ENCODE measurements around the gene GADD45G. TPM values are rescaled to one million over a fixed set of nuclear protein-coding genes. Genes with fewer than 3 reads are reported as not detected.
A peak's percentile ranks its signal among the peaks of the same experiment; 100 is the strongest.

The GADD45G gene
- total RNA-seq, 1 donor from 2014 or later, result 124 TPM

GRCh38 chr9:89588271-89588879, 16.4 kb upstream of the GADD45G start:
- no peak overlapping the region for H3K27ac Mint-ChIP-seq (ENCODE audit: unreplicated experiment)
- H3K36me3 Mint-ChIP-seq (ENCODE audit: unreplicated experiment), result peaks cover 7% of the 10 kb centered on the region
- peaks cover 11% of the 10 kb centered on the region for H3K4me1 Mint-ChIP-seq (ENCODE audit: low read depth, unreplicated experiment)
- H3K27me3 Mint-ChIP-seq (ENCODE audit: unreplicated experiment), result no peaks in the 10 kb centered on the region
- no peak for DNase-seq
- peaks cover 6% of the 10 kb centered on the region for H3K9me3 Mint-ChIP-seq (ENCODE audit: unreplicated experiment)
- no peak overlapping the region for H3K4me3 Mint-ChIP-seq (ENCODE audit: unreplicated experiment)
- TF ChIP-seq CTCF (IDR thresholded peaks at IDR 0.05; ENCODE audit: partially characterized antibody, unreplicated experiment), result no peak

GRCh38 chr9:89590415-89590814, 14.4 kb upstream of the GADD45G start:
- peaks cover 11% of the 10 kb centered on the region for H3K9me3 Mint-ChIP-seq (ENCODE audit: unreplicated experiment)
- no peak overlapping the region for H3K4me3 Mint-ChIP-seq (ENCODE audit: unreplicated experiment)
- peaks cover 11% of the 10 kb centered on the region for H3K4me1 Mint-ChIP-seq (ENCODE audit: low read depth, unreplicated experiment)
- peaks cover 5% of the 10 kb centered on the region for H3K27me3 Mint-ChIP-seq (ENCODE audit: unreplicated experiment)
- H3K27ac Mint-ChIP-seq (ENCODE audit: unreplicated experiment), result peak overlapping the region; percentile 22
- no peak for TF ChIP-seq CTCF (IDR thresholded peaks at IDR 0.05; ENCODE audit: partially characterized antibody, unreplicated experiment)
- no peaks in the 10 kb centered on the region for H3K36me3 Mint-ChIP-seq (ENCODE audit: unreplicated experiment)
- no peak for DNase-seq

GRCh38 chr9:89591274-89592212, 13.3 kb upstream of the GADD45G start:
- Mint-ChIP-seq H3K36me3 (ENCODE audit: unreplicated experiment) (no peaks in the 10 kb centered on the region), H3K27ac (ENCODE audit: unreplicated experiment) (peak overlapping the region; percentile 33), H3K27me3 (ENCODE audit: unreplicated experiment) (peaks cover 5% of the 10 kb centered on the region), H3K4me1 (ENCODE audit: low read depth, unreplicated experiment) (peaks cover 11% of the 10 kb centered on the region), H3K4me3 (ENCODE audit: unreplicated experiment) (no peak overlapping the region), H3K9me3 (ENCODE audit: unreplicated experiment) (peaks cover 11% of the 10 kb centered on the region)
- peak; percentile 39 for DNase-seq
- no peak for TF ChIP-seq CTCF (IDR thresholded peaks at IDR 0.05; ENCODE audit: partially characterized antibody, unreplicated experiment)

- H3K27ac Mint-ChIP-seq (ENCODE audit: unreplicated experiment), result no peak overlapping the region
- H3K27me3 Mint-ChIP-seq (ENCODE audit: unreplicated experiment), result peaks cover 5% of the 10 kb centered on the region
- H3K9me3 Mint-ChIP-seq (ENCODE audit: unreplicated experiment), result peaks cover 11% of the 10 kb centered on the region
- H3K4me3 Mint-ChIP-seq (ENCODE audit: unreplicated experiment), result no peak overlapping the region
- TF ChIP-seq CTCF (IDR thresholded peaks at IDR 0.05; ENCODE audit: partially characterized antibody, unreplicated experiment), result no peak
- H3K4me1 Mint-ChIP-seq (ENCODE audit: low read depth, unreplicated experiment), result peaks cover 13% of the 10 kb centered on the region
- no peak for DNase-seq
- no peaks in the 10 kb centered on the region for H3K36me3 Mint-ChIP-seq (ENCODE audit: unreplicated experiment)
Observed at GRCh38 chr9:89592213-89592815, 12.5 kb upstream of the GADD45G start.
